Smooth muscle cell of the pulmonary artery (primary cell): ENCODE results near the gene SLC7A6OS. TPM values are rescaled to one million over a fixed set of nuclear protein-coding genes. Genes with fewer than 3 reads are reported as not detected.

Source experiments
- total RNA-seq: library from RNA; depleted of rRNA; stranded (reverse); fragments of >200 nt; gene quantifications from 2 replicates; pipeline ENCODE4 v1.2.3, GENCODE V29; 2014

Gene SLC7A6OS
- total RNA-seq, result 13.0 and 14.7 TPM in 2 replicates

GRCh38 chr16:68310774-68311511, at the start of gene SLC7A6OS, which contains the start of gene PRMT7:
Gene SLC7A6OS, minus strand, starts transcription at chr16:68310946. Its CDS starts 20 bp downstream, at chr16:68310926.
Gene PRMT7, plus strand, starts transcription at chr16:68311019. Its CDS starts 4,961 bp downstream, at chr16:68315980.

GRCh38 chr16:68264128-68265077, 46.3 kb downstream of the SLC7A6OS start, which contains the start of gene SLC7A6:
Gene SLC7A6, plus strand, starts transcription at chr16:68264526. Its CDS starts 10,201 bp downstream, at chr16:68274727.

Other genes starting within 250 kb of the SLC7A6OS start
- 17.7 and 18.5 TPM in 2 replicates for gene NFATC3, start 225.6 kb downstream of the SLC7A6OS start, total RNA-seq
- 0.07 TPM in 2 replicates for gene ESRP2, start 74.8 kb downstream of the SLC7A6OS start, total RNA-seq
- 48.4 and 105 TPM in 2 replicates for gene PLA2G15, start 65.6 kb downstream of the SLC7A6OS start, total RNA-seq
- gene SLC7A6, start 46.4 kb downstream of the SLC7A6OS start, total RNA-seq, result 14.7 and 24.1 TPM in 2 replicates
- 37.2 and 47.4 TPM in 2 replicates for gene PRMT7, start 73 bp upstream of the SLC7A6OS start, total RNA-seq
- 0.07 and 0.10 TPM in 2 replicates for gene SMPD3, start 137.6 kb upstream of the SLC7A6OS start, total RNA-seq
- gene ZFP90, start 228.3 kb upstream of the SLC7A6OS start, total RNA-seq, result 28.1 and 33.4 TPM in 2 replicates